GM20431 (cell line): ENCODE measurements around the gene SLC48A1.

Source experiments
- in situ Hi-C: fragments of 300-500 bp; cut with MseI, MboI; formaldehyde crosslinking; loops from one replicate; pipeline ENCODE4 v1.15.0; 2020; ENCODE audit warnings: low sequenced_read_pairs; ENCODE audit not compliant: unreplicated experiment

Gene SLC48A1

DNA sequence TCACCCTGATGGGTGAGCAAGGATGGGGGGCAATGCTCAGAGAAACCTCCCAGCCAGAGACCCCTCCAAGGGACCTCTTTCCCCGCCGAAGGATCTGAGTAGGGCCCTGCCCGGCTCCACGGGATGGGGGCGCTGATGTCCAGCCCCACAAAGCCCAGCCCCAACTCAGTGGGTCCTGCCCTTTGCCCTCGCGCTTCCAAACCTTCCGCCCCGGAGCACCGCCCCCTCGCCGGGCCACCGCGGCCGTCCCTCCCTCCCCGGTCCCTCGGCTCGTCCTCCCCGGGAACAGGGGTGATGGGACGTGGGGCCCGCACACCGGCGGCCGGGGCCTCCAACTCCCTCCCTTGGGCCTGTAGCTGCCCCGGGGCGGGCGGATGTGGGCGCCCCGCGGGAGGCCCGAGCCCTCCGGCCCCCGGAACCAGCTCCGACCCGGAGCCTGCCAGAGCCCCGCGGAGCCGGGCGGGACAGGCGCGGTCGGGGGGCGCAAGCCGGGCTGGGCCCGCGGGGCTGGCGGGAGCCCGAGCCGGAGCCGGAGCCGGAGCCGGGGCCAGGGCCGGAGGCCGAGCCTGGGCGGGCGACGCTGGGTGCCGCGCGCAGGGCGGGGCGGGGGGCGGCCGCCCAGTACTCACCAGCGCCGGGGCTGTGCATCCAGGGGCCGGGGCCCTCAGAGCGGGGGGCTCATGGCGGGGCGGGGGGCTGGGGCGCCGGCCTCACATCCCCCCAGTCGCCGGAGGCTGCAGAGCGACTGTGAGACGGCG lies 46.3 kb downstream of the SLC48A1 start:
- in situ Hi-C loops: no loop called here

- in situ Hi-C loops: no loop called here
These were observed 47.0 kb downstream of the SLC48A1 start, which contains the start of gene HDAC7 for GRCh38 chr12:47819896-47820630. Gene HDAC7 (minus strand): TSS chr12:47819903. CDS start chr12:47819785, 118 bp downstream.

- in situ Hi-C loops: no loop called here
These were observed 47.8 kb downstream of the SLC48A1 start for GRCh38 chr12:47820631-47821345.

DNA sequence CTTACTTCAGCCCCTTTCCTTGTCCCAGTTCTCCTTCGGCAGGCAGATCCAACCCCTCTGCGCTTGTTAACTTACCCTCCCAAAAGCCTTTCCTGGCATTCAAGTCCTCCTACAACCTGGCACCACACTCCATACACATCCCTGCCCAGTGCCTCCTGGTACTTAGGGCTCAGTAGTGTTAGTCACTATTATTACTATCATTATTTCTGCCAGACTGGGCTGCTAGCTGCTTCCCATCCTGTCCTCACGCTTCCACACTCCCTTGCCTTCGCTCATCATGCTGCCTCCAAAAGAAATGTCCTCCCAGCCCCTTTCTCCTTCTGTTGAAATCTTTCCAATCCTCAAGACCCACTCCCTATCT lies 48.3 kb downstream of the SLC48A1 start:
- in situ Hi-C loops: no loop called here

DNA sequence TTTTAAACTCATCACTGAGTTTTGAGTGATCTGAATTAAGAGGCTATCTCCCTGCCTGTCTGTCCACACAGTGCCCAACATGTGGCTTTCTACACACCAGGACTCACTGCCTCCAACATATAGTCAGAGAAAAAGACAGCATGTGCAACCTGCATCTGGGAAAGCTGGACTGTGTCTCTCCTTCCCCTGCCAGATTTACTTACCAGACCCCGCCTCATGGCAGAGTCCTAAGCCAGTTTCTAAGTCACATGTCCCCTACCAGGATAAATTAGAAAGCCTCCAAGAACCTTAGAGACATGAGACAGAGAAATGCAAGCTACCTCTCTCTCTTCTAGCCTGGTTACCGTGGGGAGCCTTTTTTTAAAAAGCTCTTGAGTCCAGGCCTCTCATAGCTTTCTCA lies 49.4 kb downstream of the SLC48A1 start:
- in situ Hi-C loops: no loop called here

DNA sequence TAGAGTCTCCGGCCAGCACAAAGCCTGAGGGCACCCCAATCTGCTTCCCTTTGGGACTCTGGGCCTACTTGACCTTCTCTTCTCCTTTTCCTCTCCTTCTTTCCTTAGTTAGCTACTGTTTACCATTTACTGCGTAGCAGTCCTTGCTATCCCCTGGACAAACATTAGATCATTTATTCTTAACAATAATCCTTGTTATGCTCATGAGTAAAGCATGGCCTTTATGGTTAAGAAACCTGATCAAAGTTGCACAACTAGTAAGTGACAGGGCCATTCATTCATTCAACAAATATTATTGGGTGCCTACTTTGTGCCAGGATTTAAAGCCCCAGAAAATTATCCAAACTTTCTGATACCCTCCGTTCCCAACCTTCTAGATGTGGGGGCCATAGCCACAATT lies 49.8 kb downstream of the SLC48A1 start:
- in situ Hi-C loops: no loop called here

DNA sequence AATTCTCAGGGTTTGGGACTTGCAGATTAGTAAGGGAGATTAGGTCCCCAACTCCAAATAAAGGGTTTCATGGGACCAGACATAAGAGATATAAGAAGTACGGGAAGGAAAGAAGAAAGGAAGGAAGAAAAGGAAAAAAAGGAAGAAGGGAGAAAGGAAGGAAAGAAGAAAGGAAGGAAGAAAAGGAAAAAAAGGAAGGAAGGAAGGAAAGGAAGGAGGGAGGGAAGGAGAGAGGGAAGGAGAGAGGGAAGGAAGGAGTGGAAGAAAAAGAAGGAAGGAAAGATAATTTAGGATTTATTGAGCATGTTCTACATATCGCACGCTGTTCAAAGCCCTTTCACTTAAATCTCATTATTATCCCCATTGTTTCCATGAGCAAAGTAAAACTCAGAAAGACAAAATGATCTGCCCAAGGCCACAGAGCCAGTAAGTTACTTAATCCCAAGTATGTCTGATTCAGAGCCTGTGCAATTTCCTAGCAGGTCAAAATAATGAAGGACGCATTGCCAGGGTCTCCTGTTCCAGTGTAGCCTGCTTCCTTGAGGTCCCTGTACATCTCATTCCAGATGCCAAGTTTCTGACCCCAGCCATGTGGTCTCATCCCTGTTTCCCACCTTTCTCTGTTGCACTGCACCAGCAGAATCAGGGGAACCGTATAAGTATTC lies 50.5 kb downstream of the SLC48A1 start:
- in situ Hi-C loops: no loop called here

DNA sequence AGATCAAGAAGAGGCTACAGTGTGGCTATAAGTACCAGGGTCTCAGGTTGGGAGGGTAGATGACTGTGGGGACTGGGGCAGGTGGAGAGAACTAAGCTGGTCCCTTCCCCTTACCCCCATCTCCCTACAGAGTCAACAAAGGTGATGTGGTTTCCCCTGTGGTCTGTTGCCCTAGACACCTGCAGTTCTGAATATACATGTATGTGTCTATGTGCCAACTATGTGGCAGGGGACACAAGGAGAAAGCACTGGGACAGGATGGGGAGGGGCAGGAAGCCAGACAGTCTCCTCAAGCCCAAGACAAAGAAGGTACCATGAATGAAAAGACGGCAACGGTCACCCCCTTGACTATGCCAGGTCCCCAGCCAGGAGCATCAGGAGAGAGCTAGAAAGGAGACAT lies 51.2 kb downstream of the SLC48A1 start:
- in situ Hi-C loops: no loop called here

DNA sequence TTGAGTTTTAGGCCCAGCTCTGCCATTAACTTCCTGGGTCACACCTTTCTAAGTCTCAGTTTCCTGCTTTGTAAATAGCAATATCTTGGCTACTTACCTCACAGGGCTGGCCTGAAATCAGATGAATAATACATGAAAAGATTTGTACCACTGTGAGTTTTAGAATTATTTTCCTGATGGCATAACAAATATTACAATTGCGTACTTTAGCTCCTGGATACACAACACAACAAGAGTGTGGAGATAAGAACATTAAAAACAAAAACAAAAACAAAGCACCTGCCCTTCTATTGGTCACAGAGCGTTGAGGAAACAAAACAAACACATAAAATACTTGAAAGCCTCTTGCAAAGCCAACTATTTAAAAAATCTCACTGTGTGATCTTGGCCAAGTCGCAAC lies 51.6 kb downstream of the SLC48A1 start:
- in situ Hi-C loops: no loop called here

- in situ Hi-C loops: no loop called here
These were observed 52.2 kb downstream of the SLC48A1 start for GRCh38 chr12:47825173-47825639.

GRCh38 chr12:47828008-47828975 lies 55.3 kb downstream of the SLC48A1 start:
- in situ Hi-C loops: no loop called here

GRCh38 chr12:47828976-47829482 lies 56.0 kb downstream of the SLC48A1 start:
- in situ Hi-C loops: no loop called here

DNA sequence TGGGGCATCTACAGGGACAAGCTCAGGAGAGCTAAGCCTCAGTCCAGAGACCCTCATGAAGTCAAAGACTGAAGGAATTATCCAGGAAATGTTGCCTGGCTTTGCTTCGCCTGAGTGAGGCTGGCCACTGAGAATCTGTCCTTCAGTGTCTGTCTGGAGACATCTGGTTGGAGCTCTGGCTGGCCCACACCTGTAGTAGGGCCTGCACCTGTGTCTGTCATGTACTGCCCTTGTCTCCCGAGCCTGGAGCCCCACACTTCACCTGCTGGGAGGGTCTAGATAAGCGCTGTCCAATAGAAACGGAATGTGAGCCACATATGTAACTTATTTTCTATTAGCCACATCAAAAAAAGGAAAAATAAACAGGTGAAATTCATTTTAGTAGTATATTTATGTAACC lies 56.5 kb downstream of the SLC48A1 start:
- in situ Hi-C loops: no loop called here
